ENCODE measurements around the gene PEX11G. TPM values are rescaled to one million over a fixed set of nuclear protein-coding genes. Genes with fewer than 3 reads are reported as not detected.
A peak's percentile ranks its signal among the peaks of the same experiment; 100 is the strongest.

Gene PEX11G
- 2.4 and 2.8 TPM in 2 replicates for total RNA-seq (2021)
- long read RNA-seq, transcript PEX11G-201 (5 exons, 1,062 nt), result major isoform, 10 of 17 reads
- long read RNA-seq, partial matches to known transcripts, result 0 of 17 reads
- long read RNA-seq, other reads (novel, unspliced or antisense), result 7 of 17 reads

- peak within 1 kb of the TSS; percentile 66 to 98 (median 97); a peak in 6 of 7 replicates for H3K27ac Mint-ChIP-seq
- Histone ChIP-seq H4K5ac (ENCODE audit: insufficient read length, low read depth, low read length) (peak within 1 kb of the TSS; percentile 92), H3K23me2 (ENCODE audit: insufficient read length, low read depth, low read length, poor library complexity, severe bottlenecking) (peaks cover 3% of the 10 kb centered on the region), H3K18ac (ENCODE audit: insufficient read length, low read depth, low read length) (peak within 1 kb of the TSS; percentile 94), H3K4me2 (ENCODE audit: insufficient read depth, insufficient read length, low read length) (peak within 1 kb of the TSS; percentile 63), H2BK15ac (ENCODE audit: low read depth, low read length) (no peak within 1 kb of the TSS), H3K56ac (ENCODE audit: insufficient read length, low read depth, low read length) (no peak within 1 kb of the TSS), H3K27me3 (ENCODE audit: insufficient read depth, low read length) (no peaks in the 10 kb centered on the region), H2BK12ac (ENCODE audit: insufficient read length, low read depth, low read length) (peak within 1 kb of the TSS; percentile 57), H3K9me3 (ENCODE audit: control insufficient read depth, low read depth, low read length) (no peaks in the 10 kb centered on the region), H3K27ac (ENCODE audit: insufficient read length, low read depth, low read length) (peak within 1 kb of the TSS; percentile 72), H3K23ac (ENCODE audit: insufficient read length, low read depth, low read length) (peak within 1 kb of the TSS; percentile 62), H4K8ac (replicated peaks; ENCODE audit: insufficient read length, low read depth, low read length) (no peak within 1 kb of the TSS), H3T11ph (ENCODE audit: low read length) (peak within 1 kb of the TSS; percentile 41), H3K9ac (ENCODE audit: extremely low read depth, insufficient read length, low read length) (peak within 1 kb of the TSS; percentile 85), H4K20me1 (ENCODE audit: control insufficient read depth, insufficient read depth, insufficient read length) (no peaks in the 10 kb centered on the region), H4K91ac (ENCODE audit: insufficient read length, low read depth, low read length) (no peak within 1 kb of the TSS), H3K79me2 (ENCODE audit: insufficient read depth, low read length) (no peaks in the 10 kb centered on the region), H2AFZ (ENCODE audit: low read length) (peak within 1 kb of the TSS; percentile 84), H3K79me1 (ENCODE audit: insufficient read depth, low read depth, low read length, poor library complexity, severe bottlenecking) (no peaks in the 10 kb centered on the region), H3K4me1 (ENCODE audit: insufficient read depth, low read length) (peaks cover 5% of the 10 kb centered on the region; the same call in 1 of the 2 replicates), H3K4ac (ENCODE audit: low read depth, low read length) (no peak within 1 kb of the TSS; the same call in 1 of the 2 replicates), H2BK5ac (ENCODE audit: insufficient read length, low read length) (peak within 1 kb of the TSS; percentile 46), H2BK120ac (ENCODE audit: low read depth, low read length, poor library complexity, severe bottlenecking) (peak within 1 kb of the TSS; percentile 69), H2BK20ac (ENCODE audit: low read depth, low read length, poor library complexity, severe bottlenecking) (peak within 1 kb of the TSS; percentile 97), H3K14ac (ENCODE audit: insufficient read depth, low read length) (peak within 1 kb of the TSS; percentile 94), H2AK5ac (ENCODE audit: insufficient read length, low read length) (no peak within 1 kb of the TSS)
- peak within 1 kb of the TSS; percentile 67 to 75 for H3K4me3 Mint-ChIP-seq
- peaks cover 8 to 13% of the 10 kb centered on the region in 2 experiments for H3K4me1 Mint-ChIP-seq
- peaks cover 3% of the 10 kb centered on the region; the same call in 1 of the 2 replicates for H3K27me3 Mint-ChIP-seq (ENCODE audit: low read depth)
- no peaks in the 10 kb centered on the region for H3K36me3 Mint-ChIP-seq (ENCODE audit: insufficient read depth in 1 of 3, low read depth in 3 of 3)
- H3K9me3 Mint-ChIP-seq, result no peaks in the 10 kb centered on the region
- DNase-seq, result peak; percentile 94
- TF ChIP-seq CTCF (conservative IDR thresholded peaks at IDR 0.05), result no peak
- WGBS (ENCODE audit: extremely low coverage, insufficient read length, low lambda C conversion rate), result no CpG with 5 or more reads among the region's 49 CpGs
Measured at GRCh38 chr19:7488736-7489353, at the start of gene PEX11G. TSS of gene PEX11G (minus strand) at chr19:7489035. CDS start at chr19:7489010, 25 bp downstream.

All from H9 (cell line).